Activated naive CD4-positive, alpha-beta T cell treated with anti-CD3 and anti-CD28 coated beads for 36 hours (primary cell): ENCODE results near the gene FMOD. TPM values are rescaled to one million over a fixed set of nuclear protein-coding genes. Genes with fewer than 3 reads are reported as not detected.
A peak's percentile ranks its signal among the peaks of the same experiment; 100 is the strongest.

Source experiments
- CTCF ChIA-PET: fragments of 350-600 bp; sonication (Branson Sonifier 250); formaldehyde crosslinking; loops from one replicate; lab custom pipeline; 2021; ENCODE audit warnings: antibody characterized with exemption; lab: Charles Lee
- DNase-seq: peaks from one replicate; pipeline ENCODE4 v3.0.0-alpha.2; 2020
- H3K27ac Mint-ChIP-seq: one replicate; pipeline ENCODE4 v1.8.0; 2021; ENCODE audit warnings: mild to moderate bottlenecking, mixed read lengths
- H3K27me3 Mint-ChIP-seq: one replicate; pipeline ENCODE4 v1.8.0; 2021; ENCODE audit warnings: low read depth, mixed read lengths
- H3K36me3 Mint-ChIP-seq: one replicate; pipeline ENCODE4 v1.8.0; 2021; ENCODE audit warnings: low read depth, mixed read lengths
- H3K4me1 Mint-ChIP-seq: one replicate; pipeline ENCODE4 v1.8.0; 2021; ENCODE audit warnings: low read depth, mixed read lengths
- H3K4me3 Mint-ChIP-seq: one replicate; pipeline ENCODE4 v1.8.0; 2021; ENCODE audit warnings: mild to moderate bottlenecking, moderate library complexity, mixed read lengths
- H3K9me3 Mint-ChIP-seq: one replicate; pipeline ENCODE4 v1.8.0; 2021; ENCODE audit warnings: mixed read lengths
- intact Hi-C: fragments of 100-400 bp; cut with micrococcal nuclease; formaldehyde crosslinking; loops from one replicate; pipeline ENCODE4 v1.15.1; 2023
- total RNA-seq, 2 experiments: library from RNA; stranded (reverse); gene quantifications; one replicate each; pipeline ENCODE4 v1.2.3, GENCODE V29; 2021

FMOD gene
- total RNA-seq, 2 experiments from 2014 or later, result 5.3 to 5.8 TPM

DNA sequence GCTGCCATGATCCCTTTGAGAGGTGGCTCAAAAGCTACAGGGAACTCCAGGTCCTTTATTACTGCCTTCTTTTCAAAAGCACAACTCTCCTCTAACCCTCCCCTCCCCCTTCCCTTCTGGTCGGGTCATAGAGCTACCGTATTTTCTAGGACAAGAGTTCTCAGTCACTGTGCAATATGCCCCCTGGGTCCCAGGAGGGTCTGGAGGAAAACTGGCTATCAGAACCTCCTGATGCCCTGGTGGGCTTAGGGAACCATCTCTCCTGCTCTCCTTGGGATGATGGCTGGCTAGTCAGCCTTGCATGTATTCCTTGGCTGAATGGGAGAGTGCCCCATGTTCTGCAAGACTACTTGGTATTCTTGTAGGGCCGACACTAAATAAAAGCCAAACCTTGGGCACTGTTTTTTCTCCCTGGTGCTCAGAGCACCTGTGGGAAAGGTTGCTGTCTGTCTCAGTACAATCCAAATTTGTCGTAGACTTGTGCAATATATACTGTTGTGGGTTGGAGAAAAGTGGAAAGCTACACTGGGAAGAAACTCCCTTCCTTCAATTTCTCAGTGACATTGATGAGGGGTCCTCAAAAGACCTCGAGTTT, 42.5 kb downstream of the FMOD start:
- Mint-ChIP-seq H3K27ac (peak overlapping the region; percentile 94), H3K27me3 (no peaks in the 10 kb centered on the region), H3K9me3 (no peaks in the 10 kb centered on the region), H3K4me1 (peaks cover 55% of the 10 kb centered on the region), H3K36me3 (peaks cover 60% of the 10 kb centered on the region), H3K4me3 (peak overlapping the region; percentile 97)
- CTCF ChIA-PET, result interaction anchor here (1.5 to 9.3 kb wide), 7 partner anchors 10 to 36 kb away, joined by 4 to 186 read pairs (median 39); no protein-coding TSS in a partner anchor
- intact Hi-C loops, result loop anchor here (5.0 kb wide), 2 partner anchors 351 to 489 kb away; partner anchors contain the start of genes ADIPOR1, ZBED6 and ZC3H11A
- DNase-seq, result peak; percentile 12

DNA sequence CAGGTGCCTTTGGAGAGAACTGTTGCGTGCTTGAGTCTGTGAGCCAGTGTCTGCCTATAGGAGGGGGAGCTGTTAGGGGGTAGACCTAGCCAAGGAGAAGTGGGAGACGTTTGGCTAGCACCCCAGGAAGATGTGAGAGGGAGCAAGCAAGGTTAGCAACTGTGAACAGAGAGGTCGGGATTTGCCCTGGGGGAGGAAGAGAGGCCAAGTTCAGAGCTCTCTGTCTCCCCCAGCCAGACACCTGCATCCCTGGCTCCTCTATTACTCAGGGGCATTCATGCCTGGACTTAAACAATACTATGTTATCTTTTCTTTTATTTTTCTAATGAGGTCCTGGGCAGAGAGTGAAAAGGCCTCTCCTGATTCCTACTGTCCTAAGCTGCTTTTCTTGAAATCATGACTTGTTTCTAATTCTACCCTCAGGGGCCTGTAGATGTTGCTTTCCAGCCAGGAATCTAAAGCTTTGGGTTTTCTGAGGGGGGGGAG, 43.2 kb downstream of the FMOD start:
- intact Hi-C loops, result loop anchor here (5.0 kb wide), 2 partner anchors 350 to 490 kb away; partner anchors contain the start of genes ADIPOR1, ZBED6 and ZC3H11A
- Mint-ChIP-seq H3K27me3 (no peaks in the 10 kb centered on the region), H3K36me3 (peaks cover 59% of the 10 kb centered on the region), H3K27ac (peak overlapping the region; percentile 94), H3K4me3 (peak overlapping the region; percentile 97), H3K9me3 (no peaks in the 10 kb centered on the region), H3K4me1 (peaks cover 59% of the 10 kb centered on the region)
- peak; percentile 8 for DNase-seq
- CTCF ChIA-PET, result interaction anchor here (0.7 to 9.3 kb wide), 8 partner anchors 8 to 304 kb away, joined by 4 to 186 read pairs (median 26); no protein-coding TSS in a partner anchor

GRCh38 chr1:203306965-203307541, 43.9 kb downstream of the FMOD start:
- Mint-ChIP-seq H3K9me3 (no peaks in the 10 kb centered on the region), H3K4me3 (peak overlapping the region; percentile 97), H3K4me1 (peaks cover 59% of the 10 kb centered on the region), H3K36me3 (peaks cover 59% of the 10 kb centered on the region), H3K27ac (peak overlapping the region; percentile 94), H3K27me3 (no peaks in the 10 kb centered on the region)
- CTCF ChIA-PET, result interaction anchor here (0.7 to 9.3 kb wide), 9 partner anchors 9 to 303 kb away, joined by 4 to 186 read pairs (median 12); no protein-coding TSS in a partner anchor
- peak; percentile 63 for DNase-seq
- intact Hi-C loops, result loop anchor here (5.0 kb wide), 2 partner anchors 350 to 490 kb away; partner anchors contain the start of genes ADIPOR1, ZBED6 and ZC3H11A

GRCh38 chr1:203306089-203306964, 44.6 kb downstream of the FMOD start:
- CTCF ChIA-PET, result interaction anchor here (1.0 to 9.3 kb wide), 8 partner anchors 8 to 34 kb away, joined by 3 to 186 read pairs (median 26); no protein-coding TSS in a partner anchor
- intact Hi-C loops, result loop anchor here (5.0 kb wide), 2 partner anchors 349 to 491 kb away; partner anchors contain the start of genes ADIPOR1, ZBED6 and ZC3H11A
- no peaks in the 10 kb centered on the region for H3K27me3 Mint-ChIP-seq
- DNase-seq, result peak; percentile 52
- H3K27ac Mint-ChIP-seq, result peak overlapping the region; percentile 94
- H3K36me3 Mint-ChIP-seq, result peaks cover 56% of the 10 kb centered on the region
- H3K4me3 Mint-ChIP-seq, result peak overlapping the region; percentile 97
- H3K4me1 Mint-ChIP-seq, result peaks cover 55% of the 10 kb centered on the region
- no peaks in the 10 kb centered on the region for H3K9me3 Mint-ChIP-seq

GRCh38 chr1:203305809-203306088, 45.2 kb downstream of the FMOD start:
- H3K9me3 Mint-ChIP-seq, result no peaks in the 10 kb centered on the region
- peaks cover 50% of the 10 kb centered on the region for H3K36me3 Mint-ChIP-seq
- H3K4me3 Mint-ChIP-seq, result peak overlapping the region; percentile 97
- H3K27me3 Mint-ChIP-seq, result no peaks in the 10 kb centered on the region
- intact Hi-C loops, result loop anchor here (1.0 to 5.0 kb wide), 5 partner anchors 16 to 492 kb away; partner anchors contain the start of genes ADIPOR1, ZBED6 and ZC3H11A
- peak overlapping the region; percentile 94 for H3K27ac Mint-ChIP-seq
- DNase-seq, result no peak
- CTCF ChIA-PET, result interaction anchor here (1.0 to 9.3 kb wide), 6 partner anchors 15 to 34 kb away, joined by 3 to 186 read pairs (median 66); no protein-coding TSS in a partner anchor
- peaks cover 55% of the 10 kb centered on the region for H3K4me1 Mint-ChIP-seq

DNA sequence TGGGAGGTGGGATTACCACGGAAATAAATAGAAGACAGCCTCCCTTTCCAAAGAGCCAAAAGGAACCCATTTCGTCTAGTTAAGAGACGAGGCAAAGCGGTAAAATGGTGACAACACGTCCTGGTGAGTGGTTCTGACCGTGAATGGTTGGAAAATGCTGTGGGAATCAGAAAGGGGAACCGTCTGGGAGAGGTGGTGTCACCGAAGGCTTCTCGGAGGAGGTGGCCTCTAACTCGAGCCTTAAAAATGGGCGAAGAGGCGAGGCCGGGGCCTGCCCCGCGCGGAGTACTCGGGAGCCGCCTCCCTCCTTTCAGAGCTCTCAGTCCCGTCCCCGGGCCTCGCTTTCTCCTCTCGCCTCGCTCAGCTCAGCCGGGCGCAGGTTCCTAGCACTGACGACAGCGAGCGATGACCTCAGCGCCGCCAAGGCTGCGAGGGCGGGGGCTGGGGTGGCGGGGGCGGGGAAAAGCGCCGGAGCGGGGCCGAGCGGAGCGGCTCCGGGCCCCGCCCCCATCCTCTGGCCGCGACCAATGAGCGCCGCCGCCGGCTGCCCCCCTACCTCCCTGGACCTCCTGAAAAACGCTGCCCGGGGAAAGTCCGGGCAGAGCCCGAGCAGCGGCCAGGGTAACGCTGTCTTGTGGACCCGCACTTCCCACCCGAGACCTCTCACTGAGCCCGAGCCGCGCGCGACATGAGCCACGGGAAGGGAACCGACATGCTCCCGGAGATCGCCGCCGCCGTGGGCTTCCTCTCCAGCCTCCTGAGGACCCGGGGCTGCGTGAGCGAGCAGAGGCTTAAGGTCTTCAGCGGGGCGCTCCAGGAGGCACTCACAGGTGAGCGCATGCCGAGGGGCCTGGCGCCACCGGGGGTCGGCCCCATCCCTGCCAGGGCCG, 45.8 kb downstream of the FMOD start, which contains the start of gene BTG2:
BTG2 (plus strand) TSS at position 601 of the 890 bp plus-strand sequence; CDS start at position 689, 88 bp downstream.
- H3K27ac Mint-ChIP-seq, result peak within 1 kb of the TSS; percentile 99
- CTCF ChIA-PET, result interaction anchor here (0.7 to 9.3 kb wide), 5 partner anchors 15 to 33 kb away, joined by 3 to 186 read pairs (median 39); no protein-coding TSS in a partner anchor
- no peaks in the 10 kb centered on the region for H3K9me3 Mint-ChIP-seq
- peaks cover 46% of the 10 kb centered on the region for H3K36me3 Mint-ChIP-seq
- peak within 1 kb of the TSS; percentile 97 for H3K4me3 Mint-ChIP-seq
- DNase-seq, result peak; percentile 96
- H3K4me1 Mint-ChIP-seq, result peaks cover 56% of the 10 kb centered on the region
- intact Hi-C loops, result loop anchor here (1.0 to 5.0 kb wide), 5 partner anchors 16 to 492 kb away; partner anchors contain the start of genes ADIPOR1, ZBED6 and ZC3H11A
- no peaks in the 10 kb centered on the region for H3K27me3 Mint-ChIP-seq

GRCh38 chr1:203304391-203304918, 46.5 kb downstream of the FMOD start:
- Mint-ChIP-seq H3K4me3 (peak overlapping the region; percentile 97), H3K27me3 (no peaks in the 10 kb centered on the region), H3K27ac (peak overlapping the region; percentile 99), H3K4me1 (peaks cover 52% of the 10 kb centered on the region), H3K9me3 (no peaks in the 10 kb centered on the region), H3K36me3 (peaks cover 38% of the 10 kb centered on the region)
- CTCF ChIA-PET, result interaction anchor here (4.6 to 9.3 kb wide), 3 partner anchors 14 to 32 kb away, joined by 39 to 186 read pairs (median 135); no protein-coding TSS in a partner anchor
- intact Hi-C loops, result no loop called here
- DNase-seq, result peak; percentile 20

DNA sequence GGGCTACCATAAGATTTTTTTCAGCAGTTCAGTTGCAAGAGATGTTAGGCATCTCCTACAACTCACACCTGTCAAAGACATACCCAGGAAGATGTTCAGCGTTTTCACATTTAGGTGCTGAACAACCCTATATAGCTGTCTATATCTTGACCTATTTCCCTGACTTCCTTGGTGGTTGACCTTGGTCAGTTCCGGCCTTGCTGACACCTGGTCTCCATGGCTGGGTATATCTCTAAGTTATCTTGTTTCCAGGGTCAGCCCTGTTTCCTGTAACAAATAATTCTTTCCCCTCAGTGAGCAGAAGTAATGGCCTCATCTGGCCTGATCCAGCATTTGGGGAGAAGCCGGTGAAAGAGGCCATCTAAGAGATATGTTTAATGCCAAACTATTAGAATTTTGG, 48.0 kb downstream of the FMOD start:
- H3K4me1 Mint-ChIP-seq, result peaks cover 47% of the 10 kb centered on the region

GRCh38 chr1:203302456-203302855, 48.5 kb downstream of the FMOD start:
- peaks cover 20% of the 10 kb centered on the region for H3K36me3 Mint-ChIP-seq
- H3K4me3 Mint-ChIP-seq, result no peak overlapping the region
- no peaks in the 10 kb centered on the region for H3K27me3 Mint-ChIP-seq
- no peak for DNase-seq
- H3K9me3 Mint-ChIP-seq, result no peaks in the 10 kb centered on the region
- H3K4me1 Mint-ChIP-seq, result peaks cover 43% of the 10 kb centered on the region
- CTCF ChIA-PET, result no interaction called here
- intact Hi-C loops, result no loop called here
- no peak overlapping the region for H3K27ac Mint-ChIP-seq

More for the DNA sequence above, 48.0 kb downstream of the FMOD start:
- intact Hi-C loops, result no loop called here
- no peaks in the 10 kb centered on the region for H3K9me3 Mint-ChIP-seq
- no peak overlapping the region for H3K27ac Mint-ChIP-seq
- CTCF ChIA-PET, result no interaction called here
- no peak for DNase-seq
- no peak overlapping the region for H3K4me3 Mint-ChIP-seq
- H3K27me3 Mint-ChIP-seq, result no peaks in the 10 kb centered on the region
- H3K36me3 Mint-ChIP-seq, result peaks cover 24% of the 10 kb centered on the region

GRCh38 chr1:203301331-203301668, 49.6 kb downstream of the FMOD start:
- H3K27ac Mint-ChIP-seq, result no peak overlapping the region
- DNase-seq, result no peak
- no peaks in the 10 kb centered on the region for H3K27me3 Mint-ChIP-seq
- H3K4me3 Mint-ChIP-seq, result no peak overlapping the region
- CTCF ChIA-PET, result interaction anchor here (0.7 kb wide), 1 partner anchor 86 kb away, joined by 4 read pairs; no protein-coding TSS in a partner anchor
- H3K36me3 Mint-ChIP-seq, result peaks cover 8% of the 10 kb centered on the region
- H3K9me3 Mint-ChIP-seq, result no peaks in the 10 kb centered on the region
- intact Hi-C loops, result no loop called here
- peaks cover 41% of the 10 kb centered on the region for H3K4me1 Mint-ChIP-seq
